PC-3 (cell line): ENCODE results near the gene ESR1.

ENCODE experiments used
- CTCF ChIP-seq: fragments of 300-600 bp; sonication (generic); conservative IDR thresholded peaks from 2 replicates; pipeline ENCODE4 v1.5.1; 2017; ENCODE audit warnings: antibody characterized with exemption, low read depth, mild to moderate bottlenecking, low read length
- EZH2 ChIP-seq: fragments of 300-600 bp; sonication (generic); IDR thresholded peaks from one replicate; pipeline ENCODE4 v1.6.1; 2017; ENCODE audit warnings: antibody characterized with exemption, mild to moderate bottlenecking, low read length; ENCODE audit not compliant: unreplicated experiment

GRCh38 chr6:152121910-152122309, 314.4 kb downstream of the ESR1 start:
- TF ChIP-seq CTCF, result no peak
- no peak for TF ChIP-seq EZH2
